AG04449 (cell line): ENCODE measurements around the gene ARRB2.

Experiments used
- CTCF ChIA-PET: fragments of 350-600 bp; formaldehyde crosslinking; extraction: SDS; loops from one replicate; lab custom pipeline; 2021; ENCODE audit warnings: antibody characterized with exemption; lab: Yijun Ruan, JAX
- POLR2A ChIA-PET: fragments of 400-600, 350-600 bp; formaldehyde crosslinking; extraction: SDS; loops from one replicate; lab custom pipeline; 2020; ENCODE audit warnings: antibody characterized with exemption, inconsistent platforms; lab: Yijun Ruan, JAX
- DNase-seq: peaks from one replicate; pipeline ENCODE4 v3.0.0-alpha.2; 2010; ENCODE audit warnings: low read depth, low spot score
- H3K4me3 ChIP-seq: 2 replicates; pipeline ENCODE4 v1.5.1; 2011; ENCODE audit warnings: low read depth, mild to moderate bottlenecking, control low read depth, low read length
- CTCF ChIP-seq: IDR thresholded peaks from one replicate; pipeline ENCODE4 v1.5.1; 2011; ENCODE audit warnings: mild to moderate bottlenecking, moderate library complexity, low read length, control low read depth, inconsistent platforms; ENCODE audit not compliant: insufficient read depth; ENCODE audit errors: missing control alignments

ARRB2 gene

GRCh38 chr17:4728124-4728523 is 17.7 kb downstream of the ARRB2 start:
- no peak for DNase-seq
- TF ChIP-seq CTCF = no peak
- POLR2A ChIA-PET = no interaction called here
- no peak overlapping the region for H3K4me3 ChIP-seq
- CTCF ChIA-PET = no interaction called here

- no peak for TF ChIP-seq CTCF
- no peak for DNase-seq
- H3K4me3 ChIP-seq = no peak overlapping the region
- POLR2A ChIA-PET = no interaction called here
- CTCF ChIA-PET = interaction anchor here (1.3 to 1.8 kb wide), 2 partner anchors 57 to 155 kb away, joined by 4 to 7 read pairs; no protein-coding TSS in a partner anchor
Measured at GRCh38 chr17:4733073-4733531, 22.7 kb downstream of the ARRB2 start.

- H3K4me3 ChIP-seq = no peak overlapping the region
- TF ChIP-seq CTCF = no peak
- ChIA-PET POLR2A (interaction anchor here (0.6 kb wide), 1 partner anchor 610 kb away, joined by 3 read pairs; no protein-coding TSS in a partner anchor), CTCF (interaction anchor here (1.2 kb wide), 1 partner anchor 168 kb away, joined by 4 read pairs; the partner anchor contains the start of gene CHRNE)
- DNase-seq = no peak
Measured at GRCh38 chr17:4734857-4735475, 24.5 kb downstream of the ARRB2 start.

- TF ChIP-seq CTCF = no peak
- POLR2A ChIA-PET = interaction anchor here (0.6 kb wide), 1 partner anchor 609 kb away, joined by 3 read pairs; no protein-coding TSS in a partner anchor
- no peak overlapping the region for H3K4me3 ChIP-seq
- no peak for DNase-seq
- CTCF ChIA-PET = interaction anchor here (0.9 to 1.6 kb wide), 4 partner anchors 51 to 156 kb away, joined by 3 to 4 read pairs (median 3); partner anchors contain the start of gene VMO1
Measured at GRCh38 chr17:4735876-4736651, 25.6 kb downstream of the ARRB2 start.

GRCh38 chr17:4738136-4739121 is 28.0 kb downstream of the ARRB2 start:
- H3K4me3 ChIP-seq = peak overlapping the region; percentile 66
- TF ChIP-seq CTCF = no peak
- POLR2A ChIA-PET = no interaction called here
- CTCF ChIA-PET = interaction anchor here (0.8 to 1.6 kb wide), 3 partner anchors 52 to 154 kb away, joined by 3 to 7 read pairs (median 3); no protein-coding TSS in a partner anchor
- no peak for DNase-seq
